WTC11 (cell line): ENCODE measurements around the gene FSD2. TPM values are rescaled to one million over a fixed set of nuclear protein-coding genes. Genes with fewer than 3 reads are reported as not detected.

Experiments
- ATAC-seq: fragments of 200-7000 bp; cut with Tn5 transposase; 2 replicates; pipeline ENCODE4 v1.10.0; 2021; ENCODE audit warnings: mild to moderate bottlenecking, moderate library complexity
- CTCF ChIA-PET: fragments of 300-600 bp; sonication (Branson Sonifier 250); formaldehyde crosslinking; loops from one replicate; lab custom pipeline; 2021; ENCODE audit warnings: antibody characterized with exemption; lab: Charles Lee
- POLR2A ChIA-PET: fragments of 350-600 bp; sonication (Branson Sonifier 250); formaldehyde crosslinking; loops from one replicate; lab custom pipeline; 2021; ENCODE audit warnings: antibody characterized with exemption; lab: Charles Lee
- DNase-seq: peaks from one replicate; pipeline ENCODE4 v3.0.0; 2021; ENCODE audit warnings: low spot score
- H3K27ac Mint-ChIP-seq: 2 replicates; pipeline ENCODE4 v1.8.0; 2021; ENCODE audit warnings: mixed read lengths
- H3K27me3 Mint-ChIP-seq: 2 replicates; pipeline ENCODE4 v1.8.0; 2021; ENCODE audit warnings: low read depth, mild to moderate bottlenecking, moderate library complexity, mixed read lengths
- H3K36me3 Mint-ChIP-seq: 2 replicates; pipeline ENCODE4 v1.8.0; 2021; ENCODE audit warnings: mixed read lengths
- H3K4me1 Mint-ChIP-seq: 2 replicates; pipeline ENCODE4 v1.8.0; 2022; ENCODE audit warnings: mixed read lengths
- H3K4me3 Mint-ChIP-seq: 2 replicates; pipeline ENCODE4 v1.8.0; 2021; ENCODE audit warnings: mild to moderate bottlenecking, moderate library complexity, mixed read lengths
- H3K9me3 Mint-ChIP-seq: 2 replicates; pipeline ENCODE4 v1.8.0; 2021; ENCODE audit warnings: mixed read lengths
- ATF3 ChIP-seq: sonication (generic); formaldehyde crosslinking; conservative IDR thresholded peaks from 2 replicates; pipeline ENCODE4 v1.8.1; 2022; ENCODE audit warnings: mild to moderate bottlenecking, missing genetic modification reagents
- ATF6 ChIP-seq: sonication (generic); formaldehyde crosslinking; IDR thresholded peaks from 2 replicates; pipeline ENCODE4 v1.8.1; 2023; ENCODE audit warnings: mild to moderate bottlenecking, missing genetic modification reagents
- CREM ChIP-seq: sonication (generic); formaldehyde crosslinking; IDR thresholded peaks from 2 replicates; pipeline ENCODE4 v1.8.1; 2022; ENCODE audit warnings: mild to moderate bottlenecking, missing genetic modification reagents, moderate library complexity
- CTCF ChIP-seq: fragments of 200-600 bp; IDR thresholded peaks from 2 replicates; pipeline ENCODE4 v1.8.0; 2022; ENCODE audit warnings: antibody characterized with exemption
- ESRRA ChIP-seq: sonication (generic); formaldehyde crosslinking; IDR thresholded peaks from 2 replicates; pipeline ENCODE4 v1.8.1; 2022; ENCODE audit warnings: mild to moderate bottlenecking, missing genetic modification reagents, borderline replicate concordance
- FOXP4 ChIP-seq: sonication (generic); formaldehyde crosslinking; IDR thresholded peaks from 2 replicates; pipeline ENCODE4 v1.8.0; 2022; ENCODE audit warnings: mild to moderate bottlenecking, missing genetic modification reagents
- GABPB1 ChIP-seq: sonication (generic); formaldehyde crosslinking; IDR thresholded peaks from 2 replicates; pipeline ENCODE4 v1.8.1; 2023; ENCODE audit warnings: mild to moderate bottlenecking, missing genetic modification reagents
- HMGA2 ChIP-seq: fragments of 250-450 bp; sonication (Bioruptor Pico); IDR thresholded peaks from 2 replicates; pipeline ENCODE4 v1.4.0; 2021; ENCODE audit warnings: mild to moderate bottlenecking, moderate library complexity
- HMGXB4 ChIP-seq: sonication (generic); formaldehyde crosslinking; IDR thresholded peaks from 2 replicates; pipeline ENCODE4 v1.8.1; 2023; ENCODE audit warnings: mild to moderate bottlenecking, moderate library complexity, missing genetic modification reagents
- JAZF1 ChIP-seq: fragments of 250-450 bp; sonication (Bioruptor Pico); IDR thresholded peaks from 2 replicates; pipeline ENCODE4 v1.9.0; 2021; ENCODE audit warnings: moderate library complexity, mild to moderate bottlenecking, inconsistent platforms
- MYBL2 ChIP-seq: sonication (generic); formaldehyde crosslinking; IDR thresholded peaks from 2 replicates; pipeline ENCODE4 v1.8.1; 2023; ENCODE audit warnings: mild to moderate bottlenecking, moderate library complexity, missing genetic modification reagents
- NR3C1 ChIP-seq: sonication (generic); formaldehyde crosslinking; conservative IDR thresholded peaks from 2 replicates; pipeline ENCODE4 v1.8.1; 2023; ENCODE audit warnings: low read depth, mild to moderate bottlenecking, missing genetic modification reagents
- OVOL2 ChIP-seq: fragments of 250-450 bp; sonication (Bioruptor Pico); IDR thresholded peaks from 2 replicates; pipeline ENCODE4 v1.9.0; 2021; ENCODE audit warnings: mild to moderate bottlenecking, borderline replicate concordance
- PREB ChIP-seq: sonication (generic); formaldehyde crosslinking; IDR thresholded peaks from 2 replicates; pipeline ENCODE4 v1.8.1; 2022; ENCODE audit warnings: mild to moderate bottlenecking, missing genetic modification reagents, moderate library complexity, borderline replicate concordance
- PRRX2 ChIP-seq: fragments of 250-450 bp; sonication (Bioruptor Pico); IDR thresholded peaks from 2 replicates; pipeline ENCODE4 v1.8.0; 2021; ENCODE audit warnings: mild to moderate bottlenecking
- SP1 ChIP-seq: sonication (generic); formaldehyde crosslinking; conservative IDR thresholded peaks from 2 replicates; pipeline ENCODE4 v1.8.1; 2022; ENCODE audit warnings: missing genetic modification reagents
- USF2 ChIP-seq: sonication (generic); formaldehyde crosslinking; IDR thresholded peaks from 2 replicates; pipeline ENCODE4 v1.8.1; 2023; ENCODE audit warnings: mild to moderate bottlenecking, missing genetic modification reagents, moderate library complexity
- ZBTB21 ChIP-seq: sonication (generic); formaldehyde crosslinking; IDR thresholded peaks from 2 replicates; pipeline ENCODE4 v1.8.1; 2023; ENCODE audit warnings: mild to moderate bottlenecking, missing genetic modification reagents, borderline replicate concordance
- ZBTB43 ChIP-seq: sonication (generic); formaldehyde crosslinking; IDR thresholded peaks from 2 replicates; pipeline ENCODE4 v1.8.1; 2023; ENCODE audit warnings: mild to moderate bottlenecking, missing genetic modification reagents
- ZNF232 ChIP-seq: sonication (generic); formaldehyde crosslinking; IDR thresholded peaks from 2 replicates; pipeline ENCODE4 v1.8.0; 2022; ENCODE audit warnings: mild to moderate bottlenecking, missing genetic modification reagents
- ZNF263 ChIP-seq: sonication (generic); formaldehyde crosslinking; IDR thresholded peaks from 2 replicates; pipeline ENCODE4 v1.8.1; 2022; ENCODE audit warnings: low read depth, mild to moderate bottlenecking, moderate library complexity, missing genetic modification reagents
- ZNF396 ChIP-seq: fragments of 250-450 bp; sonication (Bioruptor Pico); IDR thresholded peaks from 2 replicates; pipeline ENCODE4 v1.8.0; 2021; ENCODE audit warnings: mild to moderate bottlenecking, moderate library complexity, borderline replicate concordance
- ZNF671 ChIP-seq: fragments of 250-450 bp; sonication (Bioruptor Pico); IDR thresholded peaks from 2 replicates; pipeline ENCODE4 v1.8.0; 2021; ENCODE audit warnings: mild to moderate bottlenecking
- ZSCAN18 ChIP-seq: fragments of 250-450 bp; sonication (Bioruptor Pico); IDR thresholded peaks from 2 replicates; pipeline ENCODE4 v2.1.2; 2022; ENCODE audit warnings: mild to moderate bottlenecking, moderate library complexity
- total RNA-seq: library from RNA; stranded (reverse); gene quantifications from 3 replicates; pipeline ENCODE4 v1.2.3, GENCODE V29; 2021

The FSD2 gene
- total RNA-seq, 1 experiment from 2014 or later, result not detected

GRCh38 chr15:82789491-82789890, 16.4 kb downstream of the FSD2 start:
- ATAC-seq (no peak), DNase-seq (no peak)
- Mint-ChIP-seq H3K36me3 (no peaks in the 10 kb centered on the region), H3K27me3 (peaks cover 20% of the 10 kb centered on the region), H3K9me3 (peaks cover 11% of the 10 kb centered on the region), H3K4me1 (no peaks in the 10 kb centered on the region), H3K4me3 (no peak overlapping the region), H3K27ac (no peak overlapping the region)
- ChIA-PET CTCF (no interaction called here), POLR2A (no interaction called here)
- no peak for TF ChIP-seq ATF3 (CRISPR knock-in tag)
- TF ChIP-seq ZSCAN18 (CRISPR knock-in tag), result no peak
- no peak for TF ChIP-seq ZNF396 (CRISPR knock-in tag)
- TF ChIP-seq ZNF263 (CRISPR knock-in tag), result no peak
- no peak for TF ChIP-seq SP1
- no peak for TF ChIP-seq GABPB1 (CRISPR knock-in tag)
- TF ChIP-seq ESRRA, result no peak
- no peak for TF ChIP-seq FOXP4 (CRISPR knock-in tag)
- no peak for TF ChIP-seq USF2 (CRISPR knock-in tag)
- no peak for TF ChIP-seq CREM (CRISPR knock-in tag)
- no peak for TF ChIP-seq JAZF1
- TF ChIP-seq CTCF, result no peak
- no peak for TF ChIP-seq ZBTB21
- TF ChIP-seq HMGXB4 (CRISPR knock-in tag), result no peak

- TF ChIP-seq GABPB1 (CRISPR knock-in tag) (no peak), CREM (CRISPR knock-in tag) (no peak), MYBL2 (CRISPR knock-in tag) (no peak), ZNF263 (CRISPR knock-in tag) (no peak), PREB (CRISPR knock-in tag) (no peak), HMGA2 (CRISPR knock-in tag) (no peak), ZNF232 (CRISPR knock-in tag) (no peak), ZBTB43 (no peak), ATF6 (CRISPR knock-in tag) (no peak), OVOL2 (CRISPR knock-in tag) (no peak), PRRX2 (CRISPR knock-in tag) (no peak), NR3C1 (CRISPR knock-in tag) (no peak), ZNF671 (no peak)
- Mint-ChIP-seq H3K4me1 (no peaks in the 10 kb centered on the region), H3K27me3 (peaks cover 21% of the 10 kb centered on the region), H3K4me3 (no peak overlapping the region), H3K36me3 (no peaks in the 10 kb centered on the region), H3K9me3 (peaks cover 3% of the 10 kb centered on the region; the same call in 1 of the 2 replicates), H3K27ac (no peak overlapping the region)
- DNase-seq, result no peak
- ATAC-seq, result no peak
- CTCF ChIA-PET, result no interaction called here
- POLR2A ChIA-PET, result interaction anchor here (0.6 kb wide), 1 partner anchor 87 kb away, joined by 3 read pairs; no protein-coding TSS in a partner anchor
These were observed 17.4 kb downstream of the FSD2 start for GRCh38 chr15:82788496-82788895.
